Activated T-cell treated with anti-CD3 and anti-CD28 coated beads, Interleukin-2, amount 50 U/mL, for 72 hours (primary cell): ENCODE measurements around the gene HS6ST3. TPM values are rescaled to one million over a fixed set of nuclear protein-coding genes. Genes with fewer than 3 reads are reported as not detected.

Experiments used
- ATAC-seq, 2 donors: fragments of 150-1000 bp; cut with Tn5 transposase; replicated peaks in 1 of 2; 2 replicates each; pipeline ENCODE4 v1.10.0; 2021; ENCODE audit warnings: moderate library complexity in 2 of 2, mild to moderate bottlenecking in 1 of 2
- DNase-seq, 2 donors: peaks; one replicate each; pipeline ENCODE4 v3.0.0; 2021 to 2022; ENCODE audit warnings: mixed read lengths in 1 of 2
- H3K27ac Mint-ChIP-seq: one replicate; pipeline ENCODE4 v1.8.0; 2022; ENCODE audit warnings: mild to moderate bottlenecking, moderate library complexity, mixed read lengths
- H3K27me3 Mint-ChIP-seq: one replicate; pipeline ENCODE4 v1.8.0; 2022; ENCODE audit warnings: low read depth, mixed read lengths
- H3K36me3 Mint-ChIP-seq, 2 donors: one replicate each; pipeline ENCODE4 v1.8.0; 2022; ENCODE audit warnings: mixed read lengths in 2 of 2, mild to moderate bottlenecking in 1 of 2; ENCODE audit not compliant: insufficient read depth in 2 of 2
- H3K4me1 Mint-ChIP-seq: one replicate; pipeline ENCODE4 v1.8.0; 2022; ENCODE audit warnings: low read depth, mixed read lengths
- H3K4me3 Mint-ChIP-seq, 2 donors: one replicate each; pipeline ENCODE4 v1.8.0; 2022; ENCODE audit warnings: mild to moderate bottlenecking in 2 of 2, mixed read lengths in 2 of 2, moderate library complexity in 2 of 2
- H3K9me3 Mint-ChIP-seq, 2 donors: one replicate each; pipeline ENCODE4 v1.8.0; 2022; ENCODE audit warnings: mixed read lengths in 2 of 2
- total RNA-seq, 2 donors: library from RNA; stranded (reverse); gene quantifications; one replicate each; pipeline ENCODE4 v1.2.3, GENCODE V29; 2022

Gene HS6ST3
- total RNA-seq, 2 donors from 2014 or later, result not detected

GRCh38 chr13:96581741-96582140 lies 491.8 kb downstream of the HS6ST3 start:
- DNase-seq (no peak), ATAC-seq (no peak)
- no peaks in the 10 kb centered on the region for H3K27me3 Mint-ChIP-seq
- no peak overlapping the region for H3K4me3 Mint-ChIP-seq
- no peak overlapping the region for H3K27ac Mint-ChIP-seq
- H3K9me3 Mint-ChIP-seq, result peaks cover 10 to 13% of the 10 kb centered on the region in 2 donors
- peaks cover 0 to 2% of the 10 kb centered on the region in 2 donors for H3K36me3 Mint-ChIP-seq
- H3K4me1 Mint-ChIP-seq, result no peaks in the 10 kb centered on the region

GRCh38 chr13:96615252-96615651 lies 525.3 kb downstream of the HS6ST3 start:
- Mint-ChIP-seq H3K4me3 (no peak overlapping the region), H3K36me3 (no peaks in the 10 kb centered on the region)
- no peak for DNase-seq

GRCh38 chr13:96617528-96617927 lies 527.6 kb downstream of the HS6ST3 start:
- peaks cover 0 to 8% of the 10 kb centered on the region in 2 donors for H3K9me3 Mint-ChIP-seq
- DNase-seq (no peak), ATAC-seq (no peak)
- H3K4me3 Mint-ChIP-seq, result no peak overlapping the region
- H3K27me3 Mint-ChIP-seq, result no peaks in the 10 kb centered on the region
- no peak overlapping the region for H3K27ac Mint-ChIP-seq
- no peaks in the 10 kb centered on the region for H3K36me3 Mint-ChIP-seq
- no peaks in the 10 kb centered on the region for H3K4me1 Mint-ChIP-seq

More at GRCh38 chr13:96615252-96615651, 525.3 kb downstream of the HS6ST3 start:
- no peaks in the 10 kb centered on the region for H3K27me3 Mint-ChIP-seq
- H3K27ac Mint-ChIP-seq, result no peak overlapping the region
- no peak for ATAC-seq
- H3K4me1 Mint-ChIP-seq, result no peaks in the 10 kb centered on the region
- peaks cover 7 to 15% of the 10 kb centered on the region in 2 donors for H3K9me3 Mint-ChIP-seq

GRCh38 chr13:96621634-96622183 lies 531.8 kb downstream of the HS6ST3 start:
- peaks cover 0 to 3% of the 10 kb centered on the region in 2 donors for H3K9me3 Mint-ChIP-seq
- no peak overlapping the region for H3K4me3 Mint-ChIP-seq
- H3K27me3 Mint-ChIP-seq, result no peaks in the 10 kb centered on the region
- DNase-seq (no peak), ATAC-seq (no peak)
- no peaks in the 10 kb centered on the region for H3K36me3 Mint-ChIP-seq
- H3K27ac Mint-ChIP-seq, result no peak overlapping the region
- H3K4me1 Mint-ChIP-seq, result no peaks in the 10 kb centered on the region

- Mint-ChIP-seq H3K27me3 (no peaks in the 10 kb centered on the region), H3K4me1 (no peaks in the 10 kb centered on the region), H3K9me3 (peaks cover 4 to 6% of the 10 kb centered on the region in 2 donors), H3K27ac (no peak overlapping the region), H3K4me3 (no peak overlapping the region), H3K36me3 (no peaks in the 10 kb centered on the region)
- ATAC-seq (no peak), DNase-seq (no peak)
Observed at GRCh38 chr13:96629331-96629730, 539.4 kb downstream of the HS6ST3 start.

- H3K4me3 Mint-ChIP-seq, result no peak overlapping the region
- DNase-seq (no peak), ATAC-seq (no peak)
- peaks cover 10 to 11% of the 10 kb centered on the region in 2 donors for H3K9me3 Mint-ChIP-seq
- H3K36me3 Mint-ChIP-seq, result no peaks in the 10 kb centered on the region
- no peaks in the 10 kb centered on the region for H3K27me3 Mint-ChIP-seq
- H3K4me1 Mint-ChIP-seq, result no peaks in the 10 kb centered on the region
- no peak overlapping the region for H3K27ac Mint-ChIP-seq
Observed at GRCh38 chr13:96632536-96633320, 542.8 kb downstream of the HS6ST3 start.

- Mint-ChIP-seq H3K4me3 (no peak overlapping the region), H3K36me3 (no peaks in the 10 kb centered on the region), H3K9me3 (peaks cover 10 to 11% of the 10 kb centered on the region in 2 donors), H3K4me1 (no peaks in the 10 kb centered on the region), H3K27me3 (no peaks in the 10 kb centered on the region), H3K27ac (no peak overlapping the region)
- DNase-seq (no peak), ATAC-seq (no peak)
Observed at GRCh38 chr13:96636001-96636709, 546.2 kb downstream of the HS6ST3 start.

- Mint-ChIP-seq H3K36me3 (no peaks in the 10 kb centered on the region), H3K4me1 (no peaks in the 10 kb centered on the region), H3K27me3 (no peaks in the 10 kb centered on the region), H3K4me3 (no peak overlapping the region), H3K9me3 (peaks cover 10 to 11% of the 10 kb centered on the region in 2 donors), H3K27ac (no peak overlapping the region)
- ATAC-seq, result no peak
- DNase-seq, result no peak
Observed at GRCh38 chr13:96637039-96637438, 547.1 kb downstream of the HS6ST3 start.

- no peak overlapping the region for H3K4me3 Mint-ChIP-seq
- no peak for ATAC-seq
- H3K36me3 Mint-ChIP-seq, result peaks cover 0 to 2% of the 10 kb centered on the region in 2 donors
- no peaks in the 10 kb centered on the region for H3K27me3 Mint-ChIP-seq
- no peaks in the 10 kb centered on the region for H3K4me1 Mint-ChIP-seq
- H3K9me3 Mint-ChIP-seq, result peaks cover 8 to 10% of the 10 kb centered on the region in 2 donors
- no peak for DNase-seq
- H3K27ac Mint-ChIP-seq, result no peak overlapping the region
Observed at GRCh38 chr13:96646101-96646500, 556.2 kb downstream of the HS6ST3 start.

GRCh38 chr13:96646515-96647211 lies 556.8 kb downstream of the HS6ST3 start:
- Mint-ChIP-seq H3K36me3 (peaks cover 0 to 2% of the 10 kb centered on the region in 2 donors), H3K27ac (no peak overlapping the region), H3K4me1 (no peaks in the 10 kb centered on the region), H3K27me3 (no peaks in the 10 kb centered on the region), H3K4me3 (no peak overlapping the region), H3K9me3 (peaks cover 8 to 10% of the 10 kb centered on the region in 2 donors)
- ATAC-seq (no peak), DNase-seq (no peak)

- Mint-ChIP-seq H3K4me3 (no peak overlapping the region), H3K9me3 (peaks cover 3 to 6% of the 10 kb centered on the region in 2 donors), H3K36me3 (no peaks in the 10 kb centered on the region), H3K27me3 (no peaks in the 10 kb centered on the region), H3K27ac (no peak overlapping the region), H3K4me1 (no peaks in the 10 kb centered on the region)
- ATAC-seq (no peak), DNase-seq (no peak)
Observed at GRCh38 chr13:96650301-96650886, 560.5 kb downstream of the HS6ST3 start.

GRCh38 chr13:96651598-96651997 lies 561.7 kb downstream of the HS6ST3 start:
- ATAC-seq (no peak), DNase-seq (no peak)
- Mint-ChIP-seq H3K4me3 (no peak overlapping the region), H3K9me3 (peaks cover 3 to 4% of the 10 kb centered on the region in 2 donors), H3K27ac (no peak overlapping the region), H3K36me3 (no peaks in the 10 kb centered on the region), H3K4me1 (no peaks in the 10 kb centered on the region), H3K27me3 (no peaks in the 10 kb centered on the region)
